ENCODE results near the gene TMEM232.

- no peak for TF ChIP-seq CTCF (IDR thresholded peaks at IDR 0.05)
- no peak for TF ChIP-seq POLR2AphosphoS5 (IDR thresholded peaks at IDR 0.05; ENCODE audit: low read depth, low read length)
- TF ChIP-seq TCF7L2 (IDR thresholded peaks at IDR 0.05; ENCODE audit: low read depth, low read length) = no peak
These were observed 354.8 kb downstream of the TMEM232 start for GRCh38 chr5:110371725-110372041.

All from Panc1 (cell line).